HEK293 (cell line): Measurements from ENCODE around the gene CIITA.

Experiments
- CTCF ChIA-PET: fragments of 350-600 bp; formaldehyde crosslinking; extraction: SDS; loops from one replicate; lab custom pipeline; 2021; ENCODE audit warnings: antibody characterized with exemption; lab: Yijun Ruan, JAX
- POLR2A ChIA-PET: fragments of 300-600 bp; formaldehyde crosslinking; extraction: SDS; loops from one replicate; lab custom pipeline; 2020; ENCODE audit warnings: antibody characterized with exemption, inconsistent platforms; lab: Yijun Ruan, JAX
- H3K27ac ChIP-seq: fragments of 200-500 bp; sonication (Bioruptor generic); 2 replicates; pipeline ENCODE4 v1.5.1; 2014; ENCODE audit warnings: low read depth, low read length, control low read depth, inconsistent platforms; ENCODE audit errors: extremely low read depth
- H3K36me3 ChIP-seq, 2 experiments: fragments of 200-500 bp in 1 of 2; sonication (Bioruptor generic) in 1 of 2; 1 replicate in 1 of 2; 2 replicates in 1 of 2; pipeline ENCODE4 v1.5.1; 2014 to 2017; ENCODE audit warnings: inconsistent platforms in 2 of 2, low read length in 2 of 2; ENCODE audit not compliant: control insufficient read depth in 2 of 2, insufficient read depth in 1 of 2
- H3K4me1 ChIP-seq: fragments of 200-500 bp; sonication (Bioruptor generic); 2 replicates; pipeline ENCODE4 v1.5.1; 2014; ENCODE audit warnings: mild to moderate bottlenecking, low read length, inconsistent platforms; ENCODE audit not compliant: control insufficient read depth, insufficient read depth
- H3K4me3 ChIP-seq: 2 replicates; pipeline ENCODE4 v1.5.1; 2011; ENCODE audit warnings: low read depth, mild to moderate bottlenecking, control low read depth, low read length, moderate library complexity
- H3K9me3 ChIP-seq: fragments of 200-500 bp; sonication (Bioruptor generic); 2 replicates; pipeline ENCODE4 v1.5.1; 2014; ENCODE audit warnings: low read depth, low read length, inconsistent platforms; ENCODE audit not compliant: control insufficient read depth, insufficient read depth
- KLF17 ChIP-seq: fragments of 450-650 bp; formaldehyde crosslinking; IDR thresholded peaks from 2 replicates; pipeline ENCODE4 v1.5.1; 2016; ENCODE audit warnings: missing biosample characterization, missing genetic modification characterization
- SP2 ChIP-seq: fragments of 450-650 bp; formaldehyde crosslinking; IDR thresholded peaks from 2 replicates; pipeline ENCODE4 v1.5.1; 2016; ENCODE audit warnings: missing biosample characterization, missing genetic modification characterization
- ZBTB6 ChIP-seq: fragments of 450-650 bp; formaldehyde crosslinking; IDR thresholded peaks from 2 replicates; pipeline ENCODE4 v1.5.1; 2017; ENCODE audit warnings: missing biosample characterization, missing genetic modification characterization
- ZNF10 ChIP-seq: fragments of 450-650 bp; formaldehyde crosslinking; IDR thresholded peaks from 2 replicates; pipeline ENCODE4 v1.5.1; 2017; ENCODE audit warnings: missing biosample characterization, missing genetic modification characterization
- ZNF157 ChIP-seq: fragments of 450-650 bp; formaldehyde crosslinking; IDR thresholded peaks from 2 replicates; pipeline ENCODE4 v1.5.1; 2016; ENCODE audit warnings: missing biosample characterization, missing genetic modification characterization
- ZNF514 ChIP-seq: fragments of 450-650 bp; formaldehyde crosslinking; IDR thresholded peaks from 2 replicates; pipeline ENCODE4 v1.5.1; 2016; ENCODE audit warnings: missing biosample characterization, missing genetic modification characterization
- ZNF544 ChIP-seq: fragments of 450-650 bp; formaldehyde crosslinking; IDR thresholded peaks from 2 replicates; pipeline ENCODE4 v1.5.0; 2017; ENCODE audit warnings: missing biosample characterization, missing genetic modification characterization
- ZNF792 ChIP-seq: fragments of 450-650 bp; formaldehyde crosslinking; IDR thresholded peaks from 2 replicates; pipeline ENCODE4 v1.5.1; 2016; ENCODE audit warnings: missing biosample characterization, missing genetic modification characterization
- ZSCAN30 ChIP-seq: fragments of 450-650 bp; IDR thresholded peaks from 2 replicates; pipeline ENCODE4 v1.5.1; 2018; ENCODE audit warnings: missing biosample characterization, mild to moderate bottlenecking, missing genetic modification characterization, moderate library complexity
- TF ChIP-seq, protein P1 (sequence below): fragments of 450-650 bp; formaldehyde crosslinking; conservative IDR thresholded peaks from 2 replicates; pipeline ENCODE4 v1.5.1; 2016; ENCODE audit warnings: low read depth, missing biosample characterization, missing genetic modification characterization
- TF ChIP-seq, protein P2 (sequence below): fragments of 450-650 bp; formaldehyde crosslinking; IDR thresholded peaks from 2 replicates; pipeline ENCODE4 v1.5.1; 2016; ENCODE audit warnings: missing biosample characterization, missing genetic modification characterization, borderline replicate concordance
- TF ChIP-seq, protein P3 (sequence below): fragments of 450-650 bp; formaldehyde crosslinking; conservative IDR thresholded peaks from 2 replicates; pipeline ENCODE4 v1.5.1; 2016; ENCODE audit warnings: low read depth, missing biosample characterization, missing genetic modification characterization

Gene CIITA

DNA sequence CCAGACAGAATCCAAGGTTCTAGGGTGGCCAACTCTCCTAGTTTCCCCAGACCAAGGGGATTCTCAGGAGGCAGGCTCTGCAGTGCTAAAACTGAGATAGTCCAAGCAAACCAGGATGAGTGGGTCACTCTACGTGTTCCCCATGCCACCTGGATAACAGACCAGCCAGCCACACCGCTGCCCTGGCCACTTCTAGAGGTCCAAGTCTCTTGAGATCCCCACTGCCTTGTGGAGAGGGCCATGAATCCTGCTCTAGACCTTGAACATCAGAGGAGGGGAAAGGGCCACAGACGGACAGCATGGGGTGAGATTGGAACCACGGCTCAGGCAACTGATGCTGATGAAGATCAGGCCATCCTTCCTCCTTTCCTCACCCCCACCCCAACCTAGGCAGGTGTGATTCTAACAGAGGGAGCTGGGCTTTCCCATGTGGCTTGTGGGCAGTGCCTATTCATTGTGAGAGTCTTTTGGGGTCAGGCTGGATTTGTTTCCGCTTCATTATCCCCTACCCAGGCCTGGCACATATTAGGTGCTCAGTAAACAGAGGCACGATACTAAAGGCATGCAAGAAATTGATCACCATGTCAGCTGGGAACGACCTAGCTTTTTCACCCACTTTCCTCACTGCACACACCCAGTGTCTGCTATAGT is 41.6 kb upstream of the CIITA start:
- H3K36me3 ChIP-seq, result no peaks in the 10 kb centered on the region
- no peak overlapping the region for H3K27ac ChIP-seq
- TF ChIP-seq ZNF514 (no peak), KLF17 (tag by site-specific recombination) (no peak)
- POLR2A ChIA-PET, result no interaction called here
- CTCF ChIA-PET, result no interaction called here
- no peaks in the 10 kb centered on the region for H3K9me3 ChIP-seq
- no peaks in the 10 kb centered on the region for H3K4me1 ChIP-seq
- H3K4me3 ChIP-seq, result no peak overlapping the region

GRCh38 chr16:10836174-10836853 is 40.7 kb upstream of the CIITA start:
- Histone ChIP-seq H3K9me3 (no peaks in the 10 kb centered on the region), H3K36me3 (no peaks in the 10 kb centered on the region), H3K4me1 (no peaks in the 10 kb centered on the region)
- POLR2A ChIA-PET, result no interaction called here
- no peak for TF ChIP-seq ZNF10 (tag by site-specific recombination)
- no peak for TF ChIP-seq ZNF544 (tag by site-specific recombination)
- no peak for TF ChIP-seq ZNF157 (tag by site-specific recombination)
- TF ChIP-seq, all 188 proteins: peak for 0
- Histone ChIP-seq H3K4me3 (no peak overlapping the region), H3K27ac (no peak overlapping the region)
- CTCF ChIA-PET, result no interaction called here

GRCh38 chr16:10838621-10839278 is 38.3 kb upstream of the CIITA start:
- Histone ChIP-seq H3K4me3 (no peak overlapping the region), H3K9me3 (no peaks in the 10 kb centered on the region), H3K36me3 (no peaks in the 10 kb centered on the region), H3K27ac (no peak overlapping the region), H3K4me1 (no peaks in the 10 kb centered on the region)
- ChIA-PET POLR2A (no interaction called here), CTCF (no interaction called here)
- TF ChIP-seq, protein P1, sequence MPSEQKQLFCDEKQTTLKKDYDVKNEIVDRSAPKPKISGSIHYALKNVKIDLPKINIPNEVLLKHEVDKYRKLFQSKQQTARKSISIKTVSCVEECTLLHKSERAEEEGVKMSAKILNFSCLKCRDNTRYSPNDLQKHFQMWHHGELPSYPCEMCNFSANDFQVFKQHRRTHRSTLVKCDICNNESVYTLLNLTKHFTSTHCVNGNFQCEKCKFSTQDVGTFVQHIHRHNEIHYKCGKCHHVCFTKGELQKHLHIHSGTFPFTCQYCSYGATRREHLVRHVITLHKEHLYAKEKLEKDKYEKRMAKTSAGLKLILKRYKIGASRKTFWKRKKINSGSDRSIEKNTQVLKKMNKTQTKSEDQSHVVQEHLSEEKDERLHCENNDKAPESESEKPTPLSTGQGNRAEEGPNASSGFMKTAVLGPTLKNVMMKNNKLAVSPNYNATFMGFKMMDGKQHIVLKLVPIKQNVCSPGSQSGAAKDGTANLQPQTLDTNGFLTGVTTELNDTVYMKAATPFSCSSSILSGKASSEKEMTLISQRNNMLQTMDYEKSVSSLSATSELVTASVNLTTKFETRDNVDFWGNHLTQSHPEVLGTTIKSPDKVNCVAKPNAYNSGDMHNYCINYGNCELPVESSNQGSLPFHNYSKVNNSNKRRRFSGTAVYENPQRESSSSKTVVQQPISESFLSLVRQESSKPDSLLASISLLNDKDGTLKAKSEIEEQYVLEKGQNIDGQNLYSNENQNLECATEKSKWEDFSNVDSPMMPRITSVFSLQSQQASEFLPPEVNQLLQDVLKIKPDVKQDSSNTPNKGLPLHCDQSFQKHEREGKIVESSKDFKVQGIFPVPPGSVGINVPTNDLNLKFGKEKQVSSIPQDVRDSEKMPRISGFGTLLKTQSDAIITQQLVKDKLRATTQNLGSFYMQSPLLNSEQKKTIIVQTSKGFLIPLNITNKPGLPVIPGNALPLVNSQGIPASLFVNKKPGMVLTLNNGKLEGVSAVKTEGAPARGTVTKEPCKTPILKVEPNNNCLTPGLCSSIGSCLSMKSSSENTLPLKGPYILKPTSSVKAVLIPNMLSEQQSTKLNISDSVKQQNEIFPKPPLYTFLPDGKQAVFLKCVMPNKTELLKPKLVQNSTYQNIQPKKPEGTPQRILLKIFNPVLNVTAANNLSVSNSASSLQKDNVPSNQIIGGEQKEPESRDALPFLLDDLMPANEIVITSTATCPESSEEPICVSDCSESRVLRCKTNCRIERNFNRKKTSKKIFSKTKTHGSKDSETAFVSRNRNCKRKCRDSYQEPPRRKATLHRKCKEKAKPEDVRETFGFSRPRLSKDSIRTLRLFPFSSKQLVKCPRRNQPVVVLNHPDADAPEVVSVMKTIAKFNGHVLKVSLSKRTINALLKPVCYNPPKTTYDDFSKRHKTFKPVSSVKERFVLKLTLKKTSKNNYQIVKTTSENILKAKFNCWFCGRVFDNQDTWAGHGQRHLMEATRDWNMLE (tag by site-specific recombination), result no peak
- TF ChIP-seq, protein P2, sequence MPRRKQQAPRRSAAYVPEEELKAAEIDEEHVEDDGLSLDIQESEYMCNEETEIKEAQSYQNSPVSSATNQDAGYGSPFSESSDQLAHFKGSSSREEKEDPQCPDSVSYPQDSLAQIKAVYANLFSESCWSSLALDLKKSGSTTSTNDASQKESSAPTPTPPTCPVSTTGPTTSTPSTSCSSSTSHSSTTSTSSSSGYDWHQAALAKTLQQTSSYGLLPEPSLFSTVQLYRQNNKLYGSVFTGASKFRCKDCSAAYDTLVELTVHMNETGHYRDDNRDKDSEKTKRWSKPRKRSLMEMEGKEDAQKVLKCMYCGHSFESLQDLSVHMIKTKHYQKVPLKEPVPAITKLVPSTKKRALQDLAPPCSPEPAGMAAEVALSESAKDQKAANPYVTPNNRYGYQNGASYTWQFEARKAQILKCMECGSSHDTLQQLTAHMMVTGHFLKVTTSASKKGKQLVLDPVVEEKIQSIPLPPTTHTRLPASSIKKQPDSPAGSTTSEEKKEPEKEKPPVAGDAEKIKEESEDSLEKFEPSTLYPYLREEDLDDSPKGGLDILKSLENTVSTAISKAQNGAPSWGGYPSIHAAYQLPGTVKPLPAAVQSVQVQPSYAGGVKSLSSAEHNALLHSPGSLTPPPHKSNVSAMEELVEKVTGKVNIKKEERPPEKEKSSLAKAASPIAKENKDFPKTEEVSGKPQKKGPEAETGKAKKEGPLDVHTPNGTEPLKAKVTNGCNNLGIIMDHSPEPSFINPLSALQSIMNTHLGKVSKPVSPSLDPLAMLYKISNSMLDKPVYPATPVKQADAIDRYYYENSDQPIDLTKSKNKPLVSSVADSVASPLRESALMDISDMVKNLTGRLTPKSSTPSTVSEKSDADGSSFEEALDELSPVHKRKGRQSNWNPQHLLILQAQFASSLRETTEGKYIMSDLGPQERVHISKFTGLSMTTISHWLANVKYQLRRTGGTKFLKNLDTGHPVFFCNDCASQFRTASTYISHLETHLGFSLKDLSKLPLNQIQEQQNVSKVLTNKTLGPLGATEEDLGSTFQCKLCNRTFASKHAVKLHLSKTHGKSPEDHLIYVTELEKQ (tag by site-specific recombination), result no peak
- TF ChIP-seq ZBTB6 (tag by site-specific recombination) (no peak), SP2 (tag by site-specific recombination) (no peak), ZNF792 (tag by site-specific recombination) (no peak), ZSCAN30 (tag by site-specific recombination) (no peak)
- TF ChIP-seq, protein P3, sequence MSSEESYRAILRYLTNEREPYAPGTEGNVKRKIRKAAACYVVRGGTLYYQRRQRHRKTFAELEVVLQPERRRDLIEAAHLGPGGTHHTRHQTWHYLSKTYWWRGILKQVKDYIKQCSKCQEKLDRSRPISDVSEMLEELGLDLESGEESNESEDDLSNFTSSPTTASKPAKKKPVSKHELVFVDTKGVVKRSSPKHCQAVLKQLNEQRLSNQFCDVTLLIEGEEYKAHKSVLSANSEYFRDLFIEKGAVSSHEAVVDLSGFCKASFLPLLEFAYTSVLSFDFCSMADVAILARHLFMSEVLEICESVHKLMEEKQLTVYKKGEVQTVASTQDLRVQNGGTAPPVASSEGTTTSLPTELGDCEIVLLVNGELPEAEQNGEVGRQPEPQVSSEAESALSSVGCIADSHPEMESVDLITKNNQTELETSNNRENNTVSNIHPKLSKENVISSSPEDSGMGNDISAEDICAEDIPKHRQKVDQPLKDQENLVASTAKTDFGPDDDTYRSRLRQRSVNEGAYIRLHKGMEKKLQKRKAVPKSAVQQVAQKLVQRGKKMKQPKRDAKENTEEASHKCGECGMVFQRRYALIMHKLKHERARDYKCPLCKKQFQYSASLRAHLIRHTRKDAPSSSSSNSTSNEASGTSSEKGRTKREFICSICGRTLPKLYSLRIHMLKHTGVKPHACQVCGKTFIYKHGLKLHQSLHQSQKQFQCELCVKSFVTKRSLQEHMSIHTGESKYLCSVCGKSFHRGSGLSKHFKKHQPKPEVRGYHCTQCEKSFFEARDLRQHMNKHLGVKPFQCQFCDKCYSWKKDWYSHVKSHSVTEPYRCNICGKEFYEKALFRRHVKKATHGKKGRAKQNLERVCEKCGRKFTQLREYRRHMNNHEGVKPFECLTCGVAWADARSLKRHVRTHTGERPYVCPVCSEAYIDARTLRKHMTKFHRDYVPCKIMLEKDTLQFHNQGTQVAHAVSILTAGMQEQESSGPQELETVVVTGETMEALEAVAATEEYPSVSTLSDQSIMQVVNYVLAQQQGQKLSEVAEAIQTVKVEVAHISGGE (tag by site-specific recombination), result no peak
